HL-60 (cell line): ENCODE data around the gene DACT3.

ENCODE experiments used
- CTCF ChIP-seq: IDR thresholded peaks from one replicate; pipeline ENCODE4 v1.5.1; 2011; ENCODE audit warnings: low read length, control low read depth, inconsistent platforms; ENCODE audit not compliant: insufficient read depth
- GABPA ChIP-seq: IDR thresholded peaks from 2 replicates; pipeline ENCODE4 v1.6.1; 2012; ENCODE audit warnings: low read depth
- POLR2AphosphoS5 ChIP-seq: IDR thresholded peaks from 2 replicates; pipeline ENCODE4 v1.6.1; 2012; ENCODE audit warnings: low read depth
- TF ChIP-seq, protein P1 (sequence below): IDR thresholded peaks from 2 replicates; pipeline ENCODE4 v1.6.1; 2012; ENCODE audit warnings: low read depth; ENCODE audit not compliant: insufficient replicate concordance

DNA sequence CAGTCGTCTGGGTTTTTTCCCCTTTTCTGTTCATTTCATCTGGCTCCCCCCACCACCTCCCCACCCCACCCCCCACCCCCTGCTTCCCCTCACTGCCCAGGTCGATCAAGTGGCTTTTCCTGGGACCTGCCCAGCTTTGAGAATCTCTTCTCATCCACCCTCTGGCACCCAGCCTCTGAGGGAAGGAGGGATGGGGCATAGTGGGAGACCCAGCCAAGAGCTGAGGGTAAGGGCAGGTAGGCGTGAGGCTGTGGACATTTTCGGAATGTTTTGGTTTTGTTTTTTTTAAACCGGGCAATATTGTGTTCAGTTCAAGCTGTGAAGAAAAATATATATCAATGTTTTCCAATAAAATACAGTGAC, 50.6 kb downstream of the DACT3 start:
- TF ChIP-seq POLR2AphosphoS5 (no peak), CTCF (no peak), GABPA (no peak)
- TF ChIP-seq, protein P1, sequence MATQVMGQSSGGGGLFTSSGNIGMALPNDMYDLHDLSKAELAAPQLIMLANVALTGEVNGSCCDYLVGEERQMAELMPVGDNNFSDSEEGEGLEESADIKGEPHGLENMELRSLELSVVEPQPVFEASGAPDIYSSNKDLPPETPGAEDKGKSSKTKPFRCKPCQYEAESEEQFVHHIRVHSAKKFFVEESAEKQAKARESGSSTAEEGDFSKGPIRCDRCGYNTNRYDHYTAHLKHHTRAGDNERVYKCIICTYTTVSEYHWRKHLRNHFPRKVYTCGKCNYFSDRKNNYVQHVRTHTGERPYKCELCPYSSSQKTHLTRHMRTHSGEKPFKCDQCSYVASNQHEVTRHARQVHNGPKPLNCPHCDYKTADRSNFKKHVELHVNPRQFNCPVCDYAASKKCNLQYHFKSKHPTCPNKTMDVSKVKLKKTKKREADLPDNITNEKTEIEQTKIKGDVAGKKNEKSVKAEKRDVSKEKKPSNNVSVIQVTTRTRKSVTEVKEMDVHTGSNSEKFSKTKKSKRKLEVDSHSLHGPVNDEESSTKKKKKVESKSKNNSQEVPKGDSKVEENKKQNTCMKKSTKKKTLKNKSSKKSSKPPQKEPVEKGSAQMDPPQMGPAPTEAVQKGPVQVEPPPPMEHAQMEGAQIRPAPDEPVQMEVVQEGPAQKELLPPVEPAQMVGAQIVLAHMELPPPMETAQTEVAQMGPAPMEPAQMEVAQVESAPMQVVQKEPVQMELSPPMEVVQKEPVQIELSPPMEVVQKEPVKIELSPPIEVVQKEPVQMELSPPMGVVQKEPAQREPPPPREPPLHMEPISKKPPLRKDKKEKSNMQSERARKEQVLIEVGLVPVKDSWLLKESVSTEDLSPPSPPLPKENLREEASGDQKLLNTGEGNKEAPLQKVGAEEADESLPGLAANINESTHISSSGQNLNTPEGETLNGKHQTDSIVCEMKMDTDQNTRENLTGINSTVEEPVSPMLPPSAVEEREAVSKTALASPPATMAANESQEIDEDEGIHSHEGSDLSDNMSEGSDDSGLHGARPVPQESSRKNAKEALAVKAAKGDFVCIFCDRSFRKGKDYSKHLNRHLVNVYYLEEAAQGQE = no peak
